ENCODE measurements around the gene PRR9. TPM values are rescaled to one million over a fixed set of nuclear protein-coding genes. Genes with fewer than 3 reads are reported as not detected.
"Not testable (repeated sequence)": the region's sequence is repeated elsewhere in the genome, so short reads cannot be mapped to it uniquely, and the experiment has no call there.

PRR9 gene
- total RNA-seq, 1 donor from 2014 or later: not detected

DNA sequence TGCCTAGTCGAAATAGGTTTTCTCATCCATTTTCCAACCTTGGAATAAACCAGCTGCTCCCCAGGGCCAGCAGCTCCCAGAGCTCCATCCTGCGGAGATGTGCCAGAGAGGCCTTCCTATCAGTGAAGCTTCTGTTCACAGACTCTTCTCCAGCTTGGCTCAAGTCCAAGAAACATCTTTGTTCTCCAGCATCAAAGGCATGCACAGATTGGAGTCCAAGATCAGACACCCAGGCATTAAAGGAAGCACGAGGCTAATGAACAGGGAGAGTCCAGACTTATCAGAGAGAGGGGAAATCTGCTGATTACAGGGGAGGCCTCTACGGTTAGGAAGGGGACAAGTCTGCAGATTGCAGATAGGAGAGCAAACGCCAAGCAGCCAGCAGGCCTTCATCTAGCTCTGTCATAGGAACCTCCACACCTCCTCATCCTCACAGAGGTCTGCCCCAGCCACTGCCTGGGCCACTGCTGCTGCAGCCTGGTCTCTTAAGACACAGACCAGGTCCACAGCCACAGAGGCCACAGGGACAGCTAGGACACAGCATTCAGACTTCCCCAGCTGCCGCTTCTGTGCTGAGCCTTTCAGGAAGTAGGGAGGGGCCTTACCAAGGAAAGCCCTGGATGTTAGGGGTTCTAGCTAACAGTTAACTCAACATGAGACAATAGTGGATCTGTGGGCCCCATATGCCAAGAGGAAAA, 3.4 kb downstream of the PRR9 start:
- no peaks in the 10 kb centered on the region for H3K27me3 ChIP-seq
- intact Hi-C loops (cut with DNase I): no loop called here
- H3K27ac ChIP-seq: no peak overlapping the region

DNA sequence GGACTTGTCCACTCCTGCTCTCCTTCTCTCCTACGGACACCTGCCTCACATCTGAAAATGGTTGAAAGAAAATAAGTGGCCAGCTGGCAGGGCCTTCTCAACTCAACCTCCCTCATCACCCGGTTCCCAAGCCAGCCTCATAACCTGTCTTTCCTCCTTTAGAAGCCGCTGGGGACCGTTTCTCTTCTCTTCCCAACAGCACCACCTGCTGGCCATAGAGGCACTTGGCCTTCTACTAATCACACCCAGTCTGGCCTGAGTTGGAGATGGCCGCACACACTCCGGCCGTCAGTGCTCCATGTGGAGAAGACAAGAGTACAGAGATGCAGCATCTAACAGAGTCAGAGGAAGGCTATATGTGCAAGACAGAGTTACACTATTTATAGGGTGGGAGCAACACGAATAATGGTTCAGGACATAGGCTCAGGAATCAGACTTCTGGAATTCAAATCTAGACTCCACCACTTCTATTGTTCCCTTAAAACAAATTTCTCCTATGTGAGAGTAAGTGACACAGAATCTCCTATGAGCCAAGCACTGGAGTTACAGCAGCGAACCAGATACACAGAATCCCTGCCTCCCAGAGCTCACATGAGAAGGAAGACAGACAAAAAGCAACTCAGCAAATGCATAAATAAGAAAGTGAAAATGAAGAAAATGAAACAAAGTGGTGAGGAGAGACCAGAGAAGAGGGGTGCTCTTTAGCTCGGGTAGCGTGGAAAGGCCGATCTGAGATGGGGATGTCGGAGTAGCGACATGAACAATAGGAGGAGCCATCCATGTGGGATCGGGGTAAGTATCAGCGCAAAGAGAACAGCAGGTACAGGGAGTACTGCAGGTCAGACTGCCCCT, 5.9 kb downstream of the PRR9 start:
- peak in 1 of 2 donors; percentile 72 for DNase-seq (ENCODE audit: low spot score in 2 of 2)
- H3K27me3 ChIP-seq; H3K36me3 ChIP-seq; H3K27ac ChIP-seq; H3K4me3 ChIP-seq; H3K9me3 ChIP-seq; intact Hi-C loops (cut with DNase I); H3K4me1 ChIP-seq: not testable (repeated sequence)
- TF ChIP-seq, protein P1, sequence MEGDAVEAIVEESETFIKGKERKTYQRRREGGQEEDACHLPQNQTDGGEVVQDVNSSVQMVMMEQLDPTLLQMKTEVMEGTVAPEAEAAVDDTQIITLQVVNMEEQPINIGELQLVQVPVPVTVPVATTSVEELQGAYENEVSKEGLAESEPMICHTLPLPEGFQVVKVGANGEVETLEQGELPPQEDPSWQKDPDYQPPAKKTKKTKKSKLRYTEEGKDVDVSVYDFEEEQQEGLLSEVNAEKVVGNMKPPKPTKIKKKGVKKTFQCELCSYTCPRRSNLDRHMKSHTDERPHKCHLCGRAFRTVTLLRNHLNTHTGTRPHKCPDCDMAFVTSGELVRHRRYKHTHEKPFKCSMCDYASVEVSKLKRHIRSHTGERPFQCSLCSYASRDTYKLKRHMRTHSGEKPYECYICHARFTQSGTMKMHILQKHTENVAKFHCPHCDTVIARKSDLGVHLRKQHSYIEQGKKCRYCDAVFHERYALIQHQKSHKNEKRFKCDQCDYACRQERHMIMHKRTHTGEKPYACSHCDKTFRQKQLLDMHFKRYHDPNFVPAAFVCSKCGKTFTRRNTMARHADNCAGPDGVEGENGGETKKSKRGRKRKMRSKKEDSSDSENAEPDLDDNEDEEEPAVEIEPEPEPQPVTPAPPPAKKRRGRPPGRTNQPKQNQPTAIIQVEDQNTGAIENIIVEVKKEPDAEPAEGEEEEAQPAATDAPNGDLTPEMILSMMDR (IDR thresholded peaks at IDR 0.05): peak; percentile 41 to 68 (median 46)

More for the DNA sequence above, 3.4 kb downstream of the PRR9 start:
- no peaks in the 10 kb centered on the region for H3K4me1 ChIP-seq
- H3K36me3 ChIP-seq: no peaks in the 10 kb centered on the region
- DNase-seq (ENCODE audit: low spot score in 2 of 2): no peak
- no peaks in the 10 kb centered on the region for H3K9me3 ChIP-seq
- TF ChIP-seq, protein P1 (IDR thresholded peaks at IDR 0.05): no peak
- no peak overlapping the region for H3K4me3 ChIP-seq

DNA sequence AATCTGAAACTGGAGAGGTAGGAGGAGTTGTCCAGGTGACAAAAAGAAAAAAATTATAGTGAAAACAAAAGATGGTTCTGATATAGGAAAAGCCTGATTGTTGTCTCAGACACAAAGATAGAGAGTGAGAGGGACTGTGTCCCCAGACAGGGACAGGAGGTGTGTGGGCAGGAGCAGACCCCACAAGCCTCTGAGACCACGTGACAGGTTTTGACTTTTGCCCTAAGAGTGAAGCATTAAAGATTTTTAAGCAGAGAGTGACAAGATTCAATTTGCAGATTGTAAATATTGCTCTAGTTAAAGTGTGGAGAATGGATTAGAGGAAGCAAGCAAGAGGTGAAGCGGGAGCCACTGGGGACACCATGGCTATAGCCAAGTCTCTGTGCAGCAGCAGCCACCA, 10.4 kb downstream of the PRR9 start:
- DNase-seq (ENCODE audit: low spot score in 2 of 2): no peak
- TF ChIP-seq, protein P1 (IDR thresholded peaks at IDR 0.05): no peak
- H3K27ac ChIP-seq: no peak overlapping the region
- H3K4me1 ChIP-seq: no peaks in the 10 kb centered on the region
- no peaks in the 10 kb centered on the region for H3K27me3 ChIP-seq
- no peaks in the 10 kb centered on the region for H3K9me3 ChIP-seq
- no peaks in the 10 kb centered on the region for H3K36me3 ChIP-seq
- no peak overlapping the region for H3K4me3 ChIP-seq
- intact Hi-C loops (cut with DNase I): no loop called here

DNA sequence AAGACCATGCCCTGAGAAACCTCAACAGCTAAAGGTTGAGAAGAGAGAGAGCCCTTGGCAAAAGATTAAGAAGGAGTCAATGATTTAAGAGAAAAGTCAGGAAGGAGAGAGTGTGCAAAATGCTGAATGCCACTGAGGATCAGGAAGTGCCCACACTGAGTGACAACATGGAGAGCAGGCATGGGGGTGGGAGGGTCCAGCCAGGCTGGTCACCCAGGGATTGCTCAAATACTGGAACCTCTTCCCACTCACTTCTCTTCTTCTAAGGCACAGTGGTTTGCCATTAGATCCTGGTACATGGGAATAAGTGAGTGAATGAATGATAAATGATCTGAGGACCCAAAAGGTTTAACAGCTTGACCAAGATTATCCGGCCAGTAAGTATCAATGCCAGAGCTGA, 11.1 kb downstream of the PRR9 start:
- Histone ChIP-seq H3K27me3 (no peaks in the 10 kb centered on the region), H3K4me1 (no peaks in the 10 kb centered on the region), H3K4me3 (no peak overlapping the region), H3K27ac (no peak overlapping the region), H3K9me3 (no peaks in the 10 kb centered on the region), H3K36me3 (no peaks in the 10 kb centered on the region)
- DNase-seq (ENCODE audit: low spot score in 2 of 2): no peak
- TF ChIP-seq, protein P1 (IDR thresholded peaks at IDR 0.05): no peak
- intact Hi-C loops (cut with DNase I): no loop called here

DNA sequence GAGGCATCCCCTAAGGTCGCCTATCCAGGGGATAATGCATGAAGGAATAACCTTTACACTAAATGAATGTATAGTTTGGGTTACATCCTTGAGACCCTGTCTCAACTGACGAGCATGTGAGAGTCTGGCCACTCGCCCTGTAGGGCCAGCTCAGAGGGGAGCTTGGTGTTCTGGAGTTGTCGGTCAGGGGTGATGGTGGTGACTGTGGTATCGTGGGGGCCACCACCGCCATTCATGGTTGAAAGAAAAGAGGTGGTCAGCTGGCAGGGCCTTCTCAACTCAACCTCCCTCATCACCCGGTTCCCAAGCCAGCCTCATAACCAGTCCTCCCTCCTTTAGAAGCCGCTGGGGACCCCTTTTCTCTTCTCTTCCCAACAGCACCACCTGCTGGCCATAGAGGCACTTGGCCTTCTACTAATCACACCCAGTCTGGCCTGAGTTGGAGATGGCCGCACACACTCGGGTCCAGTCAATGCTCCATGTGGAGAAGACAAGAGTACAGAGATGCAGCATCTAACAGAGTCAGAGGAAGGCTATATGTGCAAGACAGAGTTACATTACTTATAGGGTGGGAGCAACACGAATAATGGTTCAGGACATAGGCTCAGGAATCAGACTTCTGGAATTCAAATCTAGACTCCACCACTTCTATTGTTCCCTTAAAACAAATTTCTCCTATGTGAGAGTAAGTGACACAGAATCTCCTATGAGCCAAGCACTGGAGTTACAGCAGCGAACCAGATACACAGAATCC, 11.9 kb downstream of the PRR9 start:
- H3K27me3 ChIP-seq; H3K9me3 ChIP-seq; H3K27ac ChIP-seq; H3K4me1 ChIP-seq; H3K4me3 ChIP-seq; DNase-seq (ENCODE audit: low spot score in 2 of 2); intact Hi-C loops (cut with DNase I); H3K36me3 ChIP-seq: not testable (repeated sequence)
- TF ChIP-seq, protein P1 (IDR thresholded peaks at IDR 0.05): peak in 1 of 3 experiments; percentile 28
